ENCODE data around the gene DCD.

DNA sequence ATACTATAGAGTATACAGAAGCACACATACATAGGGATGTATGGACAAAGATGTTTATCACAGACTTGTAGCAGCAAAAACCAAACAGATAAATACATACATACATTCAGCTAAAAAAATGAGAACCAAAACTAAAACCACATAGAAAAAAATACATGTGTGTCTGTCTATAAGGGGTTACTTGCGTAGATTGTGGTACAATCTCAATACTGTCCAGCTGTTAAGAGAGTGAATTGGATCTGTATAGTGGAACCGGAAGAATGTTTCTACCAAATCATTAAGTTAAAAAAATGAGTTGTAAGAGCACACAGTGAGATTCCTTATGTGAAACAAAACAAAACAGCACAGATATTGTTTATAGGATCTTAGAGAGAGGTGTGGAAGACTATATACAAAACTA, 44.2 kb upstream of the DCD start:
- TF ChIP-seq, protein P1, sequence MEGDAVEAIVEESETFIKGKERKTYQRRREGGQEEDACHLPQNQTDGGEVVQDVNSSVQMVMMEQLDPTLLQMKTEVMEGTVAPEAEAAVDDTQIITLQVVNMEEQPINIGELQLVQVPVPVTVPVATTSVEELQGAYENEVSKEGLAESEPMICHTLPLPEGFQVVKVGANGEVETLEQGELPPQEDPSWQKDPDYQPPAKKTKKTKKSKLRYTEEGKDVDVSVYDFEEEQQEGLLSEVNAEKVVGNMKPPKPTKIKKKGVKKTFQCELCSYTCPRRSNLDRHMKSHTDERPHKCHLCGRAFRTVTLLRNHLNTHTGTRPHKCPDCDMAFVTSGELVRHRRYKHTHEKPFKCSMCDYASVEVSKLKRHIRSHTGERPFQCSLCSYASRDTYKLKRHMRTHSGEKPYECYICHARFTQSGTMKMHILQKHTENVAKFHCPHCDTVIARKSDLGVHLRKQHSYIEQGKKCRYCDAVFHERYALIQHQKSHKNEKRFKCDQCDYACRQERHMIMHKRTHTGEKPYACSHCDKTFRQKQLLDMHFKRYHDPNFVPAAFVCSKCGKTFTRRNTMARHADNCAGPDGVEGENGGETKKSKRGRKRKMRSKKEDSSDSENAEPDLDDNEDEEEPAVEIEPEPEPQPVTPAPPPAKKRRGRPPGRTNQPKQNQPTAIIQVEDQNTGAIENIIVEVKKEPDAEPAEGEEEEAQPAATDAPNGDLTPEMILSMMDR (IDR thresholded peaks at IDR 0.05; ENCODE audit: borderline replicate concordance, extremely low read depth, low read length, poor library complexity, severe bottlenecking): no peak
- no peak for TF ChIP-seq EZH2 (IDR thresholded peaks at IDR 0.05; ENCODE audit: borderline replicate concordance, low read depth, low read length, severe bottlenecking)
